ENCODE results near the gene TTR. TPM values are rescaled to one million over a fixed set of nuclear protein-coding genes. Genes with fewer than 3 reads are reported as not detected.

The TTR gene
- total RNA-seq, 1 donor from 2014 or later = not detected

DNA sequence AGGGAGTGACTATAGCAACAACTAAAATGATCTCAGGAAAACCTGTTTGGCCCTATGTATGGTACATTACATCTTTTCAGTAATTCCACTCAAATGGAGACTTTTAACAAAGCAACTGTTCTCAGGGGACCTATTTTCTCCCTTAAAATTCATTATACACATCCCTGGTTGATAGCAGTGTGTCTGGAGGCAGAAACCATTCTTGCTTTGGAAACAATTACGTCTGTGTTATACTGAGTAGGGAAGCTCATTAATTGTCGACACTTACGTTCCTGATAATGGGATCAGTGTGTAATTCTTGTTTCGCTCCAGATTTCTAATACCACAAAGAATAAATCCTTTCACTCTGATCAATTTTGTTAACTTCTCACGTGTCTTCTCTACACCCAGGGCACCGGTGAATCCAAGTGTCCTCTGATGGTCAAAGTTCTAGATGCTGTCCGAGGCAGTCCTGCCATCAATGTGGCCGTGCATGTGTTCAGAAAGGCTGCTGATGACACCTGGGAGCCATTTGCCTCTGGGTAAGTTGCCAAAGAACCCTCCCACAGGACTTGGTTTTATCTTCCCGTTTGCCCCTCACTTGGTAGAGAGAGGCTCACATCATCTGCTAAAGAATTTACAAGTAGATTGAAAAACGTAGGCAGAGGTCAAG is 955 bp downstream of the TTR start:
- H3K36me3 ChIP-seq = no peaks in the 10 kb centered on the region
- intact Hi-C loops (cut with micrococcal nuclease) = no loop called here
- H3K4me1 ChIP-seq = no peaks in the 10 kb centered on the region
- TF ChIP-seq, protein P1, sequence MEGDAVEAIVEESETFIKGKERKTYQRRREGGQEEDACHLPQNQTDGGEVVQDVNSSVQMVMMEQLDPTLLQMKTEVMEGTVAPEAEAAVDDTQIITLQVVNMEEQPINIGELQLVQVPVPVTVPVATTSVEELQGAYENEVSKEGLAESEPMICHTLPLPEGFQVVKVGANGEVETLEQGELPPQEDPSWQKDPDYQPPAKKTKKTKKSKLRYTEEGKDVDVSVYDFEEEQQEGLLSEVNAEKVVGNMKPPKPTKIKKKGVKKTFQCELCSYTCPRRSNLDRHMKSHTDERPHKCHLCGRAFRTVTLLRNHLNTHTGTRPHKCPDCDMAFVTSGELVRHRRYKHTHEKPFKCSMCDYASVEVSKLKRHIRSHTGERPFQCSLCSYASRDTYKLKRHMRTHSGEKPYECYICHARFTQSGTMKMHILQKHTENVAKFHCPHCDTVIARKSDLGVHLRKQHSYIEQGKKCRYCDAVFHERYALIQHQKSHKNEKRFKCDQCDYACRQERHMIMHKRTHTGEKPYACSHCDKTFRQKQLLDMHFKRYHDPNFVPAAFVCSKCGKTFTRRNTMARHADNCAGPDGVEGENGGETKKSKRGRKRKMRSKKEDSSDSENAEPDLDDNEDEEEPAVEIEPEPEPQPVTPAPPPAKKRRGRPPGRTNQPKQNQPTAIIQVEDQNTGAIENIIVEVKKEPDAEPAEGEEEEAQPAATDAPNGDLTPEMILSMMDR (IDR thresholded peaks at IDR 0.05; ENCODE audit: borderline replicate concordance) = no peak
- H3K27me3 ChIP-seq (ENCODE audit: low read depth) = peaks cover 7% of the 10 kb centered on the region
- no peaks in the 10 kb centered on the region for H3K9me3 ChIP-seq (replicated peaks)
- H3K4me3 ChIP-seq = no peak overlapping the region
- DNase-seq = no peak
- H3K27ac ChIP-seq (replicated peaks) = no peak overlapping the region

DNA sequence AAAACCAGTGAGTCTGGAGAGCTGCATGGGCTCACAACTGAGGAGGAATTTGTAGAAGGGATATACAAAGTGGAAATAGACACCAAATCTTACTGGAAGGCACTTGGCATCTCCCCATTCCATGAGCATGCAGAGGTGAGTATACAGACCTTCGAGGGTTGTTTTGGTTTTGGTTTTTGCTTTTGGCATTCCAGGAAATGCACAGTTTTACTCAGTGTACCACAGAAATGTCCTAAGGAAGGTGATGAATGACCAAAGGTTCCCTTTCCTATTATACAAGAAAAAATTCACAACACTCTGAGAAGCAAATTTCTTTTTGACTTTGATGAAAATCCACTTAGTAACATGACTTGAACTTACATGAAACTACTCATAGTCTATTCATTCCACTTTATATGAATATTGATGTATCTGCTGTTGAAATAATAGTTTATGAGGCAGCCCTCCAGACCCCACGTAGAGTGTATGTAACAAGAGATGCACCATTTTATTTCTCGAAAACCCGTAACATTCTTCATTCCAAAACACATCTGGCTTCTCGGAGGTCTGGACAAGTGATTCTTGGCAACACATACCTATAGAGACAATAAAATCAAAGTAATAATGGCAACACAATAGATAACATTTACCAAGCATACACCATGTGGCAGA is 3.6 kb downstream of the TTR start:
- Histone ChIP-seq H3K4me3 (no peak overlapping the region), H3K4me1 (no peaks in the 10 kb centered on the region), H3K27ac (replicated peaks) (no peak overlapping the region), H3K9me3 (replicated peaks) (no peaks in the 10 kb centered on the region), H3K27me3 (ENCODE audit: low read depth) (peaks cover 7% of the 10 kb centered on the region), H3K36me3 (no peaks in the 10 kb centered on the region)
- TF ChIP-seq, protein P1 (IDR thresholded peaks at IDR 0.05; ENCODE audit: borderline replicate concordance) = no peak
- DNase-seq = no peak
- intact Hi-C loops (cut with micrococcal nuclease) = no loop called here

DNA sequence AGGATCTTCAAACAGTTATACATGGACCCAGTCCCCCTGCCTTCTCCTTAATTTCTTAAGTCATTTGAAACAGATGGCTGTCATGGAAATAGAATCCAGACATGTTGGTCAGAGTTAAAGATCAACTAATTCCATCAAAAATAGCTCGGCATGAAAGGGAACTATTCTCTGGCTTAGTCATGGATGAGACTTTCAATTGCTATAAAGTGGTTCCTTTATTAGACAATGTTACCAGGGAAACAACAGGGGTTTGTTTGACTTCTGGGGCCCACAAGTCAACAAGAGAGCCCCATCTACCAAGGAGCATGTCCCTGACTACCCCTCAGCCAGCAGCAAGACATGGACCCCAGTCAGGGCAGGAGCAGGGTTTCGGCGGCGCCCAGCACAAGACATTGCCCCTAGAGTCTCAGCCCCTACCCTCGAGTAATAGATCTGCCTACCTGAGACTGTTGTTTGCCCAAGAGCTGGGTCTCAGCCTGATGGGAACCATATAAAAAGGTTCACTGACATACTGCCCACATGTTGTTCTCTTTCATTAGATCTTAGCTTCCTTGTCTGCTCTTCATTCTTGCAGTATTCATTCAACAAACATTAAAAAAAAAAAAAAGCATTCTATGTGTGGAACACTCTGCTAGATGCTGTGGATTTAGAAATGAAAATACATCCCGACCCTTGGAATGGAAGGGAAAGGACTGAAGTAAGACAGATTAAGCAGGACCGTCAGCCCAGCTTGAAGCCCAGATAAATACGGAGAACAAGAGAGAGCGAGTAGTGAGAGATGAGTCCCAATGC is 4.6 kb downstream of the TTR start:
- TF ChIP-seq, protein P1 (IDR thresholded peaks at IDR 0.05; ENCODE audit: borderline replicate concordance) = no peak
- H3K4me3 ChIP-seq = no peak overlapping the region
- H3K27ac ChIP-seq (replicated peaks) = no peak overlapping the region
- DNase-seq = no peak
- no peaks in the 10 kb centered on the region for H3K4me1 ChIP-seq
- no peaks in the 10 kb centered on the region for H3K36me3 ChIP-seq
- intact Hi-C loops (cut with micrococcal nuclease) = no loop called here
- H3K27me3 ChIP-seq (ENCODE audit: low read depth) = peaks cover 7% of the 10 kb centered on the region
- H3K9me3 ChIP-seq (replicated peaks) = no peaks in the 10 kb centered on the region

DNA sequence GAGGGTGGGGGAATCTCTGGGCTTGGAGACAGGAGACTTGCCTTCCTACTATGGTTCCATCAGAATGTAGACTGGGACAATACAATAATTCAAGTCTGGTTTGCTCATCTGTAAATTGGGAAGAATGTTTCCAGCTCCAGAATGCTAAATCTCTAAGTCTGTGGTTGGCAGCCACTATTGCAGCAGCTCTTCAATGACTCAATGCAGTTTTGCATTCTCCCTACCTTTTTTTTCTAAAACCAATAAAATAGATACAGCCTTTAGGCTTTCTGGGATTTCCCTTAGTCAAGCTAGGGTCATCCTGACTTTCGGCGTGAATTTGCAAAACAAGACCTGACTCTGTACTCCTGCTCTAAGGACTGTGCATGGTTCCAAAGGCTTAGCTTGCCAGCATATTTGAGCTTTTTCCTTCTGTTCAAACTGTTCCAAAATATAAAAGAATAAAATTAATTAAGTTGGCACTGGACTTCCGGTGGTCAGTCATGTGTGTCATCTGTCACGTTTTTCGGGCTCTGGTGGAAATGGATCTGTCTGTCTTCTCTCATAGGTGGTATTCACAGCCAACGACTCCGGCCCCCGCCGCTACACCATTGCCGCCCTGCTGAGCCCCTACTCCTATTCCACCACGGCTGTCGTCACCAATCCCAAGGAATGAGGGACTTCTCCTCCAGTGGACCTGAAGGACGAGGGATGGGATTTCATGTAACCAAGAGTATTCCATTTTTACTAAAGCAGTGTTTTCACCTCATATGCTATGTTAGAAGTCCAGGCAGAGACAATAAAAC is 6.5 kb downstream of the TTR start:
- no peaks in the 10 kb centered on the region for H3K36me3 ChIP-seq
- no peaks in the 10 kb centered on the region for H3K27me3 ChIP-seq (ENCODE audit: low read depth)
- DNase-seq = no peak
- H3K4me3 ChIP-seq = no peak overlapping the region
- TF ChIP-seq, protein P1 (IDR thresholded peaks at IDR 0.05; ENCODE audit: borderline replicate concordance) = no peak
- intact Hi-C loops (cut with micrococcal nuclease) = no loop called here
- H3K4me1 ChIP-seq = no peaks in the 10 kb centered on the region
- H3K27ac ChIP-seq (replicated peaks) = no peak overlapping the region
- no peaks in the 10 kb centered on the region for H3K9me3 ChIP-seq (replicated peaks)

DNA sequence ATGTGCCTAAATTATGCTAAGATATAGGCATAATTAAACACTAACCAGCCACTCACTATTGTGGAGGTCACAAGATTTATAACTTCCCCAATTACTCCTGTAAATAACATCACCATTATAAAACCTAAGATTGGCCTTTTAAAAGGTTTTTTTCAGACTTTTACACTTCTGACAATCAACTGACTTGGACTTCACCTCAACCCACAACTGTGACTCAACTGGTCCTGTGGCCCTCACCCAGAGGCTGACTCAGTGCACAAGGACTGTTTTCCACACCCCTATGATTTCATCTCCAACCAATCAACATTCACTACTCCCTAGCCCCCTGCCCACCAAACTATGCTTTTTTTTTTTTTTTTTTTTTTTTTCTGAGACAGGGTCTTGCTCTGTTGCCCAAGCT is 11.6 kb downstream of the TTR start:
- Histone ChIP-seq H3K9me3 (replicated peaks) (no peaks in the 10 kb centered on the region), H3K4me3 (no peak overlapping the region), H3K27me3 (ENCODE audit: low read depth) (no peaks in the 10 kb centered on the region), H3K27ac (replicated peaks) (no peak overlapping the region), H3K4me1 (no peaks in the 10 kb centered on the region), H3K36me3 (no peaks in the 10 kb centered on the region)
- no peak for DNase-seq
- TF ChIP-seq, protein P1 (IDR thresholded peaks at IDR 0.05; ENCODE audit: borderline replicate concordance) = no peak
- intact Hi-C loops (cut with micrococcal nuclease) = no loop called here

Data from left ventricle myocardium inferior (tissue), 1 donor.